Osteocyte (in vitro differentiated cells): Measurements from ENCODE around the gene IFI16. TPM values are rescaled to one million over a fixed set of nuclear protein-coding genes. Genes with fewer than 3 reads are reported as not detected.

Source experiments
- DNase-seq: peaks from one replicate; pipeline ENCODE4 v3.0.0; 2021; ENCODE audit warnings: mixed read lengths; ENCODE audit not compliant: unreplicated experiment; ENCODE audit errors: extremely low spot score
- H3K27ac Mint-ChIP-seq: one replicate; pipeline ENCODE4 v1.8.0; 2021; ENCODE audit warnings: mild to moderate bottlenecking, mixed read lengths; ENCODE audit not compliant: unreplicated experiment
- H3K27me3 Mint-ChIP-seq: one replicate; pipeline ENCODE4 v1.8.0; 2021; ENCODE audit warnings: mixed read lengths; ENCODE audit not compliant: unreplicated experiment
- H3K36me3 Mint-ChIP-seq: one replicate; pipeline ENCODE4 v1.8.0; 2021; ENCODE audit warnings: mixed read lengths; ENCODE audit not compliant: unreplicated experiment
- H3K4me1 Mint-ChIP-seq: one replicate; pipeline ENCODE4 v1.8.0; 2021; ENCODE audit warnings: mixed read lengths; ENCODE audit not compliant: unreplicated experiment
- H3K4me3 Mint-ChIP-seq: one replicate; pipeline ENCODE4 v1.8.0; 2021; ENCODE audit warnings: mild to moderate bottlenecking, moderate library complexity, mixed read lengths; ENCODE audit not compliant: unreplicated experiment
- H3K9me3 Mint-ChIP-seq: one replicate; pipeline ENCODE4 v1.8.0; 2021; ENCODE audit warnings: mixed read lengths; ENCODE audit not compliant: unreplicated experiment
- CTCF ChIP-seq: fragments of 200-600 bp; sonication (generic); IDR thresholded peaks from 2 replicates; pipeline ENCODE4 v1.5.0; 2021; ENCODE audit warnings: antibody characterized with exemption, mild to moderate bottlenecking, moderate library complexity
- long read RNA-seq: library from polyadenylated mRNA; unstranded; transcript quantifications from one replicate; pipeline ENCODE4 v2.0.0, GENCODE V29; 2021
- total RNA-seq: library from RNA; stranded (reverse); gene quantifications from 2 replicates; pipeline ENCODE4 v1.2.1, GENCODE V29; 2021

The IFI16 gene
- total RNA-seq: 62.4 and 65.9 TPM in 2 replicates
- long read RNA-seq, transcript IFI16-201 (12 exons, 2,867 nt): minor isoform, 29 of 218 reads
- long read RNA-seq, transcript IFI16-205 (11 exons, 2,704 nt): major isoform, 51 of 218 reads
- long read RNA-seq, partial matches to known transcripts: 93 of 218 reads
- long read RNA-seq, other reads (novel, unspliced or antisense): 44 of 218 reads

DNA sequence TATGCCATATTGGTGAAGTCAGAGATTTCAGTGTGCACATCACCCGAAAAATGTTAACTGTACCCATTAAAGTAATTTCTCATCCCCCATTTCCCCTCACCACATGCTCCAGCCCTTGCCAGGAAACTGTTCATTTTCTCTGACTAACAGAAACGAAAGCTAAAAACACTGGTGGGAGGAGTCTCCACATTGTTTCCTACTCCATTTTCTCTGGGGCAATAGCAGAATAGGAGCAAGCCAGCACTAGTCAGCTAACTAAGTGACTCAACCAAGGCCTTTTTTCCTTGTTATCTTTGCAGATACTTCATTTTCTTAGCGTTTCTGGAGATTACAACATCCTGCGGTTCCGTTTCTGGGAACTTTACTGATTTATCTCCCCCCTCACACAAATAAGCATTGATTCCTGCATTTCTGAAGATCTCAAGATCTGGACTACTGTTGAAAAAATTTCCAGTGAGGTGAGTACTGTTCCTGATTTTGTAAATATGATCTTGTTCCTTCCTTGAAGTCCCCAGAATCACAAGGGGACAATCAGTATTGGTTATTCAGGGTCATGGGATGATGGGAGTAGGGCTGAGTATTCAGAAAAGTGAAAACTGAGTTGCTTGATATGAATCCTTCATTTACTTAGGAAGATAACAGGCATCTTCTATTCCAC, at the start of gene IFI16:
Gene IFI16 (plus strand): TSS at position 204 of the 658 bp plus-strand sequence. CDS start 4,774 bp downstream, outside the sequence.
- Mint-ChIP-seq H3K4me1 (peaks cover 43% of the 10 kb centered on the region), H3K27me3 (no peaks in the 10 kb centered on the region)

DNA sequence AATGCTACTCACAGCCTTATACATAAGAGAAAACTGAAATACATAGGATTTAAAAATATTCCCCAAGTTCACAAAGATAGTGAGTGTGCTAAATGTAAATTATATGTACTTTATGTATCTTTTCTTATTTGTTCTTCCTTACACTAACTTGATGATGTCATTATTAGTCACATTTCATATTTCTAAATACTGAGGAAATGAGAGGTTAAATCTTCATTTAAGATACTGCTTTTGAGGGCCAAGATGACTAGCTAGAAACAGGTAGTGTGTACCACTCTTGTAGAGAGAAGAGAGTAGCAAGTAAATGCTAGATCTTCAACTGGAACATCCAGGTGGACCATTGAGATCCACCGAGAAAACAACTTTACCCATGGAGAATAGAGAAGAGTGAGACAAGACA, 48.5 kb upstream of the IFI16 start:
- Mint-ChIP-seq H3K9me3 (no peaks in the 10 kb centered on the region), H3K27me3 (peaks cover 22% of the 10 kb centered on the region), H3K4me1 (no peaks in the 10 kb centered on the region), H3K27ac (no peak overlapping the region), H3K4me3 (no peak overlapping the region), H3K36me3 (no peaks in the 10 kb centered on the region)
- no peak for DNase-seq
- TF ChIP-seq CTCF: no peak

More for the DNA sequence above, at the start of gene IFI16:
- DNase-seq: no peak
- Mint-ChIP-seq H3K27ac (peak within 1 kb of the TSS; percentile 95), H3K36me3 (peaks cover 15% of the 10 kb centered on the region), H3K4me3 (peak within 1 kb of the TSS; percentile 83), H3K9me3 (no peaks in the 10 kb centered on the region)
- no peak for TF ChIP-seq CTCF

DNA sequence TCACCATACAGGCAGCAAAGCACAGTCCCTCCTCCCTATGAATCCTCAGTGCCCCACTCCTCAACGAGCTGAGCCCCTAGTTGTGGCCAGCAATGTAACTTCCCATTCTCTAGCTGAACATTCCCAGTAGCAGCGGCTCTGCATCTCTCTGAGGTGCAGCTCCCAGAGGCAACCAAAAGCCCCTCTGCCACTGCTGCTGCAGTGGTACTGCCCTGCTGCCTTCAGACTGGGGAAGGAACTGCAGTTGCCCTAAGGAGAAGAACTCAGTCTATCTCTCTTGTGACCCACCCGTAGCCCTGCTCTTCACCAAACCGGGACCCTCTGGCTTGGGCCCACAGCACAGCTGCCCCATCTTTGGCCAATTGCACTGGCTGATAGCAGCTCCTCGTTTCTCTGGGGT, 46.7 kb upstream of the IFI16 start:
- Mint-ChIP-seq H3K9me3 (no peaks in the 10 kb centered on the region), H3K27me3 (peaks cover 26% of the 10 kb centered on the region), H3K36me3 (no peaks in the 10 kb centered on the region), H3K27ac (no peak overlapping the region), H3K4me3 (no peak overlapping the region), H3K4me1 (no peaks in the 10 kb centered on the region)
- TF ChIP-seq CTCF: no peak
- no peak for DNase-seq

- Mint-ChIP-seq H3K4me1 (no peaks in the 10 kb centered on the region), H3K27me3 (peaks cover 21% of the 10 kb centered on the region), H3K9me3 (no peaks in the 10 kb centered on the region), H3K27ac (no peak overlapping the region), H3K4me3 (no peak overlapping the region), H3K36me3 (no peaks in the 10 kb centered on the region)
- DNase-seq: no peak
- TF ChIP-seq CTCF: no peak
Measured at GRCh38 chr1:158969166-158969565, 40.5 kb upstream of the IFI16 start.

GRCh38 chr1:158969855-158970254, 39.9 kb upstream of the IFI16 start:
- Mint-ChIP-seq H3K27ac (no peak overlapping the region), H3K36me3 (no peaks in the 10 kb centered on the region), H3K4me3 (no peak overlapping the region), H3K27me3 (peaks cover 19% of the 10 kb centered on the region), H3K4me1 (no peaks in the 10 kb centered on the region), H3K9me3 (no peaks in the 10 kb centered on the region)
- DNase-seq: no peak
- TF ChIP-seq CTCF: no peak
